GM12878 (cell line): Measurements from ENCODE around the gene CCDC191. TPM values are rescaled to one million over a fixed set of nuclear protein-coding genes. Genes with fewer than 3 reads are reported as not detected.

Experiments used
- ATAC-seq: fragments of 200-7000 bp; cut with Tn5 transposase; 3 replicates; pipeline ENCODE4 v1.9.1; 2020; ENCODE audit warnings: mild to moderate bottlenecking, moderate library complexity
- BruUV-seq: library from RNA; stranded (reverse); fragments of 400-500 nt; replicated peaks from 2 replicates; lab custom pipeline; 2021; lab: Mats Ljungman, UMichigan
- CTCF ChIA-PET: fragments of 300-600 bp; sonication (Branson Sonifier 250); formaldehyde crosslinking; extraction: SDS; loops from one replicate; lab custom pipeline; 2021; ENCODE audit warnings: inconsistent platforms; lab: Yijun Ruan, JAX
- POLR2A ChIA-PET: fragments of 350-600 bp; formaldehyde crosslinking; extraction: SDS; loops from one replicate; lab custom pipeline; 2021; ENCODE audit warnings: inconsistent platforms; lab: Charles Lee
- RAD21 ChIA-PET: fragments of 300-600 bp; sonication (Branson Sonifier 250); formaldehyde crosslinking; loops from one replicate; lab custom pipeline; 2023; ENCODE audit warnings: antibody characterized with exemption; ENCODE audit not compliant: unreplicated experiment; lab: Charles Lee
- SMC1A ChIA-PET: fragments of 300-600 bp; sonication (Branson Sonifier 250); formaldehyde crosslinking; loops from one replicate; lab custom pipeline; 2023; ENCODE audit not compliant: unreplicated experiment, uncharacterized antibody; lab: Charles Lee
- DNase-seq: peaks from one replicate; pipeline ENCODE4 v3.0.0-alpha.2; 2011; ENCODE audit warnings: low read depth, low spot score
- FAIRE-seq: peaks from 3 replicates; lab custom pipeline; 2011; peaks lifted over from hg19 to GRCh38; lab: Jason Lieb, UNC
- H2AFZ ChIP-seq: 2 replicates; pipeline ENCODE4 v1.6.0; 2011; ENCODE audit warnings: low read depth, low read length, control low read depth; ENCODE audit not compliant: control insufficient read depth
- H3K27ac ChIP-seq: 2 replicates; pipeline ENCODE4 v1.5.1; 2011; ENCODE audit warnings: control low read depth; ENCODE audit not compliant: control insufficient read depth, insufficient read depth
- H3K27me3 ChIP-seq, 2 experiments: replicated peaks in 1 of 2; 2 replicates each; pipeline versions ENCODE4 v1.6.0 to v1.6.1; 2011; ENCODE audit warnings: low read length in 1 of 2; ENCODE audit not compliant: control insufficient read depth in 2 of 2, insufficient read depth in 2 of 2
- H3K36me3 ChIP-seq, 2 experiments: 2 replicates each; pipeline ENCODE4 v1.5.1; 2011; ENCODE audit warnings: low read length in 1 of 2; ENCODE audit not compliant: control insufficient read depth in 2 of 2, insufficient read depth in 2 of 2
- H3K4me1 ChIP-seq: 2 replicates; pipeline ENCODE4 v1.6.1; 2011; ENCODE audit warnings: mild to moderate bottlenecking, low read length, moderate library complexity, mixed read lengths; ENCODE audit not compliant: control insufficient read depth, insufficient read depth
- H3K4me2 ChIP-seq: 2 replicates; pipeline ENCODE4 v1.6.0; 2011; ENCODE audit warnings: control low read depth; ENCODE audit not compliant: control insufficient read depth, insufficient read depth
- H3K4me3 ChIP-seq: fragments of 200-600 bp; sonication (generic); 2 replicates; pipeline ENCODE4 v1.5.1; 2016
- H3K79me2 ChIP-seq: 2 replicates; pipeline ENCODE4 v1.6.0; 2011; ENCODE audit warnings: low read length; ENCODE audit not compliant: control insufficient read depth, insufficient read depth
- H3K9ac ChIP-seq: 2 replicates; pipeline ENCODE4 v1.8.0; 2011; ENCODE audit warnings: low read length, control low read depth, mixed read lengths; ENCODE audit not compliant: control insufficient read depth, insufficient read depth
- H3K9me3 ChIP-seq: replicated peaks from 3 replicates; pipeline ENCODE4 v1.5.1; 2011; ENCODE audit warnings: mild to moderate bottlenecking, low read length; ENCODE audit not compliant: control insufficient read depth, insufficient read depth
- H4K20me1 ChIP-seq: 2 replicates; pipeline ENCODE4 v1.6.0; 2011; ENCODE audit not compliant: control insufficient read depth, insufficient read depth
- BHLHE40 ChIP-seq, 2 experiments: fragments of 450-650 bp in 1 of 2; IDR thresholded peaks; 2 replicates each; pipeline ENCODE4 v1.6.1; 2011 to 2017; ENCODE audit warnings: low read depth in 2 of 2, borderline replicate concordance in 1 of 2, improper control_type of control experiment in 1 of 2, low read length in 1 of 2, mild to moderate bottlenecking in 1 of 2
- KAT2A ChIP-seq: conservative IDR thresholded peaks from 2 replicates; pipeline ENCODE4 v1.6.1; 2011; ENCODE audit warnings: low read depth, low read length; ENCODE audit not compliant: control insufficient read depth
- MTA3 ChIP-seq: IDR thresholded peaks from 2 replicates; pipeline ENCODE4 v1.6.1; 2012; ENCODE audit warnings: low read length, inconsistent platforms, borderline replicate concordance
- MYB ChIP-seq: fragments of 150-350 bp; IDR thresholded peaks from 2 replicates; pipeline ENCODE4 v1.6.1; 2014; ENCODE audit warnings: mild to moderate bottlenecking, low read depth, low read length, borderline replicate concordance
- MYC ChIP-seq: IDR thresholded peaks from 2 replicates; pipeline ENCODE4 v1.6.1; 2011; ENCODE audit warnings: mild to moderate bottlenecking, low read length, moderate library complexity, inconsistent platforms; ENCODE audit not compliant: insufficient read depth, insufficient replicate concordance, insufficient read length, severe bottlenecking
- NFYA ChIP-seq: IDR thresholded peaks from 2 replicates; pipeline ENCODE4 v1.6.1; 2011; ENCODE audit warnings: low read depth, mild to moderate bottlenecking, low read length, improper control_type of control experiment, borderline replicate concordance
- NFYB ChIP-seq: IDR thresholded peaks from 2 replicates; pipeline ENCODE4 v1.6.1; 2011; ENCODE audit warnings: low read depth, mild to moderate bottlenecking, low read length, improper control_type of control experiment, moderate library complexity; ENCODE audit not compliant: insufficient read depth
- PAX8 ChIP-seq: fragments of 450-650 bp; IDR thresholded peaks from 2 replicates; pipeline ENCODE4 v1.6.1; 2017; ENCODE audit warnings: mild to moderate bottlenecking, moderate library complexity
- PKNOX1 ChIP-seq: fragments of 450-650 bp; IDR thresholded peaks from 2 replicates; pipeline ENCODE4 v1.6.1; 2016; ENCODE audit warnings: mild to moderate bottlenecking
- RBBP5 ChIP-seq: fragments of 200-600 bp; sonication (generic); conservative IDR thresholded peaks from 2 replicates; pipeline ENCODE4 v1.6.1; 2016
- SMC3 ChIP-seq: IDR thresholded peaks from 2 replicates; pipeline ENCODE4 v1.6.1; 2011; ENCODE audit warnings: low read length, improper control_type of control experiment, borderline replicate concordance
- SREBF1 ChIP-seq: IDR thresholded peaks from 2 replicates; pipeline ENCODE4 v1.6.1; 2012; ENCODE audit warnings: mild to moderate bottlenecking, low read length
- TAF1 ChIP-seq: IDR thresholded peaks from 2 replicates; pipeline ENCODE4 v1.6.1; 2011; ENCODE audit warnings: mild to moderate bottlenecking, low read depth, low read length, borderline replicate concordance
- ZBED1 ChIP-seq: IDR thresholded peaks from 2 replicates; pipeline ENCODE4 v1.6.1; 2016; ENCODE audit warnings: borderline replicate concordance
- ZBTB40 ChIP-seq: fragments of 450-650 bp; IDR thresholded peaks from 2 replicates; pipeline ENCODE4 v1.6.1; 2016; ENCODE audit warnings: mild to moderate bottlenecking, moderate library complexity, borderline replicate concordance
- WGBS: methylation state at CpG from one replicate; pipeline ENCODE4 v1.1.6; 2016; ENCODE audit warnings: low lambda C conversion rate; ENCODE audit not compliant: insufficient replicate concordance, insufficient coverage; ENCODE audit errors: missing lambda C conversion rate; 5-methylcytosine and 5-hydroxymethylcytosine counted together
- in situ Hi-C: fragments of 300-500 bp; cut with MboI; formaldehyde crosslinking; loops from 9 replicates; pipeline ENCODE4 v1.14.3; 2018; ENCODE audit warnings: mixed read lengths
- intact Hi-C: fragments of 100-400 bp; cut with micrococcal nuclease; formaldehyde crosslinking; loops from one replicate; pipeline ENCODE4 v1.14.2; 2022; ENCODE audit not compliant: unreplicated experiment
- polyA plus RNA-seq, 11 experiments: library from polyadenylated mRNA; depleted of rRNA in 4 of 11; unstranded in 6 of 11; stranded (reverse) in 5 of 11; fragments of >200 nt; fragmentation: Nextera tagmentation in 4 of 11; fragmentation: Illumina TruSeq in 1 of 11; extraction: Ambion mirVana in 4 of 11; extraction: Trizol in 1 of 11; gene quantifications; 1 replicate in 1 of 11; 2 replicates in 10 of 11; pipeline versions ENCODE4 v1.2.1 to v1.2.3, GENCODE V29; 2011 to 2016; ENCODE audit warnings: inconsistent platforms in 2 of 11, missing spikeins in 2 of 11, low read depth in 1 of 11
- total RNA-seq, 4 experiments: library from RNA; depleted of rRNA in 3 of 4; stranded (reverse); fragments of >200 nt in 3 of 4; fragmentation: Illumina TruSeq in 1 of 4; extraction: Trizol in 1 of 4; gene quantifications; 2 replicates each; pipeline versions ENCODE4 v1.2.1 to v1.2.3, GENCODE V29; 2013 to 2021
- TF ChIP-seq, protein P1 (sequence below): IDR thresholded peaks from 2 replicates; pipeline ENCODE4 v1.6.1; 2012; ENCODE audit warnings: low read depth, low read length, improper control_type of control experiment

Gene CCDC191
- total and polyA plus RNA-seq, 10 of the 15 experiments (the other 5 are each of a cell fraction or from before 2014, with no cell fraction given), result 1.2 to 2.9 (median 1.7) TPM

DNA sequence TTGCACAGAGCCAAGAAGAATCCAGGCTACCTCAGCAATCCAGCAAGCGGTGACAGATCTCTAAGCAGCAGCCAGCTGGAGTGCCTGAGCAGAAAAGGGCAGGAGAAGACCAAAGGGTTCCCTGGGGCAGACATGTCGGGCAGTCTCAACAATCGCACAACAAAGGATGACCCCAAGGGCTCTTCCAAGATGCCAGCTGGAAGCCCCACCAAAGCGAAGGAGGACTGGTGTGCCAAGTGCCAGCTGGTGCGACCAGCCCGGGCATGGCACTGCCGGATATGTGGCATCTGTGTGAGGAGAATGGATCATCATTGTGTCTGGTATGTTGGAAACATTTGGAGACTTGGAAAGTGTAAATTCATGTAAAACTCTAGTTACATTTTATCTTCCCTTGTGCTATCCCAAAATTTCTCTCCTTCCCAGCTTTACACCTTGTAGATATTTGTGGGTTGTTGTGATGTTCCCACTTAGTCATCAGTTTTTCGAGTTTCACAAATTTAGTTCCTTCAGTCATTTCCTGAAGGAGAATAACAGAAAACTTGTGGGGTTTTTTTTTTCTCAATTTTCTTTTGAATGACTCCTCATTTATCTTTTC lies 102.1 kb downstream of the CCDC191 start:
- H3K27me3 ChIP-seq, result no peaks in the 10 kb centered on the region
- H3K9me3 ChIP-seq, result no peaks in the 10 kb centered on the region
- DNase-seq (no peak), ATAC-seq (no peak), FAIRE-seq (no peak)
- H3K4me2 ChIP-seq, result no peak overlapping the region
- no peak overlapping the region for H3K4me3 ChIP-seq
- intact Hi-C loops, result no loop called here
- BruUV-seq, result no TSS peak
- no peaks in the 10 kb centered on the region for H4K20me1 ChIP-seq
- H2AFZ ChIP-seq, result no peak overlapping the region
- no peak overlapping the region for H3K9ac ChIP-seq
- H3K27ac ChIP-seq, result no peak overlapping the region
- TF ChIP-seq BHLHE40 (IDR thresholded peaks at IDR 0.05; ENCODE audit: borderline replicate concordance in 1 of 2, low read depth in 2 of 2, low read length in 1 of 2) (no peak), MYB (no peak), SREBF1 (no peak), ZBED1 (no peak), NFYB (no peak), NFYA (no peak), MTA3 (no peak), MYC (no peak), PAX8 (no peak), SMC3 (no peak), PKNOX1 (no peak), RBBP5 (no peak), TAF1 (no peak), ZBTB40 (no peak), KAT2A (no peak)
- TF ChIP-seq, protein P1, sequence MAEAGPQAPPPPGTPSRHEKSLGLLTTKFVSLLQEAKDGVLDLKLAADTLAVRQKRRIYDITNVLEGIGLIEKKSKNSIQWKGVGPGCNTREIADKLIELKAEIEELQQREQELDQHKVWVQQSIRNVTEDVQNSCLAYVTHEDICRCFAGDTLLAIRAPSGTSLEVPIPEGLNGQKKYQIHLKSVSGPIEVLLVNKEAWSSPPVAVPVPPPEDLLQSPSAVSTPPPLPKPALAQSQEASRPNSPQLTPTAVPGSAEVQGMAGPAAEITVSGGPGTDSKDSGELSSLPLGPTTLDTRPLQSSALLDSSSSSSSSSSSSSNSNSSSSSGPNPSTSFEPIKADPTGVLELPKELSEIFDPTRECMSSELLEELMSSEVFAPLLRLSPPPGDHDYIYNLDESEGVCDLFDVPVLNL, result no peak
- ChIA-PET POLR2A (no interaction called here), RAD21 (no interaction called here), SMC1A (no interaction called here), CTCF (no interaction called here)
- H3K36me3 ChIP-seq, result no peaks in the 10 kb centered on the region
- WGBS, result 87% methylated on average over 8 of the region's 8 CpGs
- in situ Hi-C loops, result no loop called here
- no peaks in the 10 kb centered on the region for H3K79me2 ChIP-seq
- no peaks in the 10 kb centered on the region for H3K4me1 ChIP-seq
